HepG2 (cell line): ENCODE measurements around the gene HIPK4. TPM values are rescaled to one million over a fixed set of nuclear protein-coding genes. Genes with fewer than 3 reads are reported as not detected.

ENCODE experiments used
- ARID2 ChIP-seq: sonication (generic); formaldehyde crosslinking; IDR thresholded peaks from 2 replicates; pipeline ENCODE4 v1.8.1; 2022; ENCODE audit warnings: mild to moderate bottlenecking, missing genetic modification reagents, borderline replicate concordance
- ARNT2 ChIP-seq: sonication (generic); formaldehyde crosslinking; IDR thresholded peaks from 2 replicates; pipeline ENCODE4 v1.8.0; 2022; ENCODE audit warnings: mild to moderate bottlenecking, low read depth, missing genetic modification reagents, moderate library complexity
- CAMTA2 ChIP-seq: sonication (generic); formaldehyde crosslinking; IDR thresholded peaks from 2 replicates; pipeline ENCODE4 v1.4.0; 2020; ENCODE audit warnings: mild to moderate bottlenecking, missing genetic modification reagents, borderline replicate concordance
- DRAP1 ChIP-seq: IDR thresholded peaks from 2 replicates; pipeline ENCODE4 v1.6.1; 2016; ENCODE audit warnings: missing genetic modification reagents, missing compliant biosample characterization
- ESRRA ChIP-seq: sonication (generic); formaldehyde crosslinking; IDR thresholded peaks from 2 replicates; pipeline ENCODE4 v1.5.1; 2020; ENCODE audit warnings: mild to moderate bottlenecking, low read depth, missing genetic modification reagents
- HDAC2 ChIP-seq: sonication (generic); formaldehyde crosslinking; IDR thresholded peaks from 2 replicates; pipeline ENCODE4 v1.4.0; 2020; ENCODE audit warnings: missing genetic modification reagents
- KLF11 ChIP-seq: IDR thresholded peaks from 2 replicates; pipeline ENCODE4 v1.6.1; 2016; ENCODE audit warnings: missing compliant biosample characterization
- KLF16 ChIP-seq, 2 experiments: sonication (generic) in 1 of 2; formaldehyde crosslinking in 1 of 2; IDR thresholded peaks; 2 replicates each; pipeline versions ENCODE4 v1.6.1 to v1.8.0; 2016 to 2023; ENCODE audit warnings: missing genetic modification reagents in 2 of 2, missing compliant biosample characterization in 1 of 2
- KLF9 ChIP-seq: IDR thresholded peaks from 2 replicates; pipeline ENCODE4 v1.6.1; 2016; ENCODE audit warnings: low read depth
- MAFF ChIP-seq: IDR thresholded peaks from 2 replicates; pipeline ENCODE4 v1.6.1; 2011; ENCODE audit warnings: low read depth, low read length, improper control_type of control experiment
- MBNL3 ChIP-seq: fragments of 250-450 bp; sonication (Bioruptor Pico); conservative IDR thresholded peaks from 2 replicates; pipeline ENCODE4 v1.8.0; 2022; ENCODE audit warnings: mild to moderate bottlenecking, inconsistent platforms
- MEF2D ChIP-seq: sonication (generic); formaldehyde crosslinking; IDR thresholded peaks from 2 replicates; pipeline ENCODE4 v1.5.1; 2020; ENCODE audit warnings: mild to moderate bottlenecking, missing genetic modification reagents
- PLSCR1 ChIP-seq: sonication (generic); formaldehyde crosslinking; IDR thresholded peaks from 2 replicates; pipeline ENCODE4 v1.5.0; 2020; ENCODE audit warnings: missing genetic modification reagents, mild to moderate bottlenecking, borderline replicate concordance
- RBM22 ChIP-seq: fragments of 200-400 bp; formaldehyde crosslinking; optimal IDR thresholded peaks from 2 replicates; pipeline ENCODE3; 2017; ENCODE audit warnings: mild to moderate bottlenecking, low read length, moderate library complexity
- RFX1 ChIP-seq: fragments of 450-650 bp; IDR thresholded peaks from 2 replicates; pipeline ENCODE4 v1.6.1; 2017
- SALL2 ChIP-seq: sonication (generic); formaldehyde crosslinking; IDR thresholded peaks from 2 replicates; pipeline ENCODE4 v1.8.1; 2023; ENCODE audit warnings: mild to moderate bottlenecking, missing genetic modification reagents, inconsistent platforms
- SCMH1 ChIP-seq: sonication (generic); formaldehyde crosslinking; IDR thresholded peaks from 2 replicates; pipeline ENCODE4 v1.9.0; 2021; ENCODE audit warnings: missing genetic modification reagents, mild to moderate bottlenecking, borderline replicate concordance
- SUZ12 ChIP-seq: fragments of 150-350 bp; IDR thresholded peaks from 2 replicates; pipeline ENCODE4 v1.6.1; 2014; ENCODE audit warnings: low read depth, low read length
- TBL1XR1 ChIP-seq: fragments of 150-350 bp; IDR thresholded peaks from 2 replicates; pipeline ENCODE4 v1.6.1; 2014; ENCODE audit warnings: borderline replicate concordance, low read length; ENCODE audit not compliant: partially characterized antibody
- TFDP2 ChIP-seq: sonication (generic); formaldehyde crosslinking; IDR thresholded peaks from 2 replicates; pipeline ENCODE4 v1.4.0; 2020; ENCODE audit warnings: missing genetic modification reagents
- TOE1 ChIP-seq: sonication (generic); formaldehyde crosslinking; IDR thresholded peaks from 2 replicates; pipeline ENCODE4 v1.4.0; 2020; ENCODE audit warnings: mild to moderate bottlenecking, missing genetic modification reagents
- ZFP36 ChIP-seq: fragments of 150-350 bp; IDR thresholded peaks from 2 replicates; pipeline ENCODE4 v1.6.1; 2018; ENCODE audit warnings: borderline replicate concordance, low read length, low read depth; ENCODE audit not compliant: partially characterized antibody
- ZNF136 ChIP-seq: sonication (generic); formaldehyde crosslinking; IDR thresholded peaks from 2 replicates; pipeline ENCODE4 v1.8.1; 2022; ENCODE audit warnings: low read depth, mild to moderate bottlenecking, moderate library complexity, missing genetic modification reagents
- ZNF335 ChIP-seq: sonication (generic); formaldehyde crosslinking; IDR thresholded peaks from 2 replicates; pipeline ENCODE4 v1.4.0; 2020; ENCODE audit warnings: missing genetic modification reagents
- ZNF451 ChIP-seq: sonication (generic); formaldehyde crosslinking; IDR thresholded peaks from 2 replicates; pipeline ENCODE4 v1.5.0; 2020; ENCODE audit warnings: mild to moderate bottlenecking, missing genetic modification reagents
- ZNF543 ChIP-seq: sonication (generic); formaldehyde crosslinking; IDR thresholded peaks from 2 replicates; pipeline ENCODE4 v1.4.0; 2020; ENCODE audit warnings: mild to moderate bottlenecking, missing genetic modification reagents
- ZNF562 ChIP-seq: sonication (generic); formaldehyde crosslinking; IDR thresholded peaks from 2 replicates; pipeline ENCODE4 v1.8.0; 2022; ENCODE audit warnings: missing genetic modification reagents, borderline replicate concordance
- ZNF691 ChIP-seq: sonication (generic); formaldehyde crosslinking; IDR thresholded peaks from 2 replicates; pipeline ENCODE4 v1.4.0; 2020; ENCODE audit warnings: missing genetic modification reagents, low read depth, mild to moderate bottlenecking, borderline replicate concordance
- ZNF7 ChIP-seq: IDR thresholded peaks from 2 replicates; pipeline ENCODE4 v1.6.1; 2016; ENCODE audit warnings: missing biosample characterization, missing genetic modification reagents
- polyA plus RNA-seq, 8 experiments: library from polyadenylated mRNA; depleted of rRNA in 3 of 8; stranded (reverse) in 7 of 8; unstranded in 1 of 8; fragments of >200 nt; fragmentation: Illumina TruSeq in 4 of 8; extraction: Trizol in 4 of 8; gene quantifications; 2 replicates each; pipeline versions ENCODE4 v1.2.1 to v1.2.3, GENCODE V29; 2011 to 2016; ENCODE audit warnings: low read depth in 4 of 8, missing spikeins in 1 of 8, mixed read lengths in 1 of 8; ENCODE audit not compliant: insufficient read depth in 1 of 8
- total RNA-seq, 5 experiments: library from RNA; depleted of rRNA; stranded (reverse); fragments of >200 nt; fragmentation: Illumina TruSeq; extraction: Trizol; gene quantifications; 2 replicates each; pipeline ENCODE4 v1.2.3, GENCODE V29; 2016; ENCODE audit warnings: low read depth in 1 of 5

HIPK4 gene
- total and polyA plus RNA-seq, 2 of the 13 experiments (the other 11 are each of a cell fraction or from before 2014, with no cell fraction given) = 0.03 TPM; not detected in 1

GRCh38 chr19:40425450-40426287 is 35.7 kb upstream of the HIPK4 start, which contains the start of gene SERTAD1 (continued):
- TF ChIP-seq TBL1XR1 = peak; percentile 24
- TF ChIP-seq KLF16 (CRISPR knock-in tag; IDR thresholded peaks at IDR 0.05) = peak in 1 of 2 experiments; percentile 86; a peak in 1 of 4 replicates
- no peak for TF ChIP-seq ZNF562 (CRISPR knock-in tag)
- TF ChIP-seq SCMH1 (CRISPR knock-in tag) = no peak
- TF ChIP-seq ARID2 (CRISPR knock-in tag) = no peak
- TF ChIP-seq PLSCR1 (CRISPR knock-in tag) = no peak
- no peak for TF ChIP-seq SALL2 (CRISPR knock-in tag)
- no peak for TF ChIP-seq MBNL3 (CRISPR knock-in tag)
- TF ChIP-seq SUZ12 = no peak
- peak; percentile 98 for TF ChIP-seq DRAP1 (CRISPR knock-in tag)
- TF ChIP-seq RBM22 = no peak
- peak; percentile 9; the same call in 1 of the 2 replicates for TF ChIP-seq MEF2D (CRISPR knock-in tag)
- TF ChIP-seq ZNF451 = no peak; the same call in 1 of the 2 replicates
- TF ChIP-seq TOE1 = no peak
- TF ChIP-seq ARNT2 (CRISPR knock-in tag) = no peak
- 0 out of 2 replicates have a peak, but pooled peaks have one; percentile 83 for TF ChIP-seq ZNF543
- peak; percentile 11; the same call in 1 of the 2 replicates for TF ChIP-seq HDAC2
- no peak for TF ChIP-seq ZNF136 (CRISPR knock-in tag)
- no peak for TF ChIP-seq ZNF335
- no peak; the same call in 1 of the 2 replicates for TF ChIP-seq ZNF691 (CRISPR knock-in tag)
- peak; percentile 53; the same call in 1 of the 2 replicates for TF ChIP-seq RFX1
- no peak for TF ChIP-seq CAMTA2 (CRISPR knock-in tag)
- TF ChIP-seq ZFP36 = no peak
- TF ChIP-seq MAFF = no peak
- TF ChIP-seq KLF9 (CRISPR knock-in tag) = no peak; the same call in 1 of the 2 replicates
- TF ChIP-seq ZNF7 (CRISPR knock-in tag) = no peak
- TF ChIP-seq ESRRA (CRISPR knock-in tag) = no peak; the same call in 1 of the 2 replicates
- no peak; the same call in 1 of the 2 replicates for TF ChIP-seq TFDP2 (CRISPR knock-in tag)
- 0 out of 2 replicates have a peak, but pooled peaks have one; percentile 22 for TF ChIP-seq KLF11 (CRISPR knock-in tag)
